ENCODE measurements around the gene MEGF9.

DNA sequence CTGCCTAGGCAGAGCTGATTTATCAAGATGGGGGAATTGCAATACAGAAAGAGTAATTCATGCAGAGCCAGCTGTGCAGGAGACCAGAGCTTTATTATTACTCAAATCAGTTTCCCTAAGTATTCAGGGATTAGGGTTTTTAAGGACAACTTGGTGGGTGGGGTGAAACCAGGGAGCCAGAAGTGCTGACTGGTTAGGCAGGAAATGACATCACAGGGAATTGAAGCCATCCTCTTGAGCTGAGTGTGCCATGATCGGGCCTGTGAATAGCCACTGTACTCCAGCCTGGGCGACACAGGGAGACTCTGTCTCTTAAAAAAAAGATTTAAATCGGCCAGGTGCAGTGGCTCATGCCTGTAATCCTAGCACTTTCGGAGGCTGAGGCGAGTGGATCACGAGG lies 89.0 kb downstream of the MEGF9 start:
- TF ChIP-seq, protein P1, sequence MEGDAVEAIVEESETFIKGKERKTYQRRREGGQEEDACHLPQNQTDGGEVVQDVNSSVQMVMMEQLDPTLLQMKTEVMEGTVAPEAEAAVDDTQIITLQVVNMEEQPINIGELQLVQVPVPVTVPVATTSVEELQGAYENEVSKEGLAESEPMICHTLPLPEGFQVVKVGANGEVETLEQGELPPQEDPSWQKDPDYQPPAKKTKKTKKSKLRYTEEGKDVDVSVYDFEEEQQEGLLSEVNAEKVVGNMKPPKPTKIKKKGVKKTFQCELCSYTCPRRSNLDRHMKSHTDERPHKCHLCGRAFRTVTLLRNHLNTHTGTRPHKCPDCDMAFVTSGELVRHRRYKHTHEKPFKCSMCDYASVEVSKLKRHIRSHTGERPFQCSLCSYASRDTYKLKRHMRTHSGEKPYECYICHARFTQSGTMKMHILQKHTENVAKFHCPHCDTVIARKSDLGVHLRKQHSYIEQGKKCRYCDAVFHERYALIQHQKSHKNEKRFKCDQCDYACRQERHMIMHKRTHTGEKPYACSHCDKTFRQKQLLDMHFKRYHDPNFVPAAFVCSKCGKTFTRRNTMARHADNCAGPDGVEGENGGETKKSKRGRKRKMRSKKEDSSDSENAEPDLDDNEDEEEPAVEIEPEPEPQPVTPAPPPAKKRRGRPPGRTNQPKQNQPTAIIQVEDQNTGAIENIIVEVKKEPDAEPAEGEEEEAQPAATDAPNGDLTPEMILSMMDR (IDR thresholded peaks at IDR 0.05), result no peak
- no peak for TF ChIP-seq ZFX (IDR thresholded peaks at IDR 0.05; ENCODE audit: borderline replicate concordance)

All from 22Rv1 (cell line).